HG03280 (cell line): ENCODE data around the gene OR1F1.

ENCODE experiments used
- ATAC-seq: cut with Tn5 transposase; IDR thresholded peaks from one replicate; pipeline ENCODE4 v1.9.1; 2021; ENCODE audit warnings: mild to moderate bottlenecking, moderate library complexity; ENCODE audit not compliant: unreplicated experiment

Gene OR1F1

DNA sequence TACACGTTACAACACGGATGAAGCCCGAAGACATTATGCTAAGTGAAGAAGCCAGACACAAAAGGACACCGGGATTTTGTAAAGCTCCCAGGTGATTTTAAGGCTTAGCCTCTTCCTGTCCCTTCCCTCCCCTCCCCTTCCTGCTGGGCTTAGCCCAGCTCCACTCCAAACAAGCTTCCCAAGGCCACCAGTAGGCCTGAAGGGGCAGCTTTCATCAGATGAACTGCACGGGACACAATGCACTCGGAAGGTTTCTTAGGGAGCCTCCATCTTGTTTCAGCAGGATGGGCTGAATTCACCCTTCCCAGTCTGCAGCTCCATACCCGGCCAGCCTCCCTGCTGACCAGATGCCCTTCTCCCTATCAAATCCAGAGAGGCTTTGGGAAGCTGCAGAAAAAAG lies 58.0 kb downstream of the OR1F1 start:
- ATAC-seq, result no peak

DNA sequence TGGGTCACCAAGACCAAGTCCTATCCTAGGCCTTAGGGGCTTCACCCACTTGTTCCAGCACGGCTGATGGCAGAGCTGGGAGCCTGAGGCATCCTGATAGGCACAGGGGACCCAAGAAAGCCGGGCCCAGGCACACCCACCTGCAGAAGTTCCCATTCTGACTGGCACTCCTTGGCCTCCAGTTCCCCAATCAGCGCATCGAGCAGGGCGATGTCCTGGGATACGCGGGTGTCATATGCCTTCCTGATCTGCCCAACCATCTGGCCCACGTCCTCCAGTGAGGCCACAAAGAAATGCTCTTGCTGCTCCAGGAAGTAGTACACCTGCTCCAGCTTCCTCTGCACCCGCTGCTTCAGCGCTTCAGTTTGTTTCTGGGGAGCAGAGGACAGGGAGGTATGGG lies 58.9 kb downstream of the OR1F1 start:
- ATAC-seq, result no peak

DNA sequence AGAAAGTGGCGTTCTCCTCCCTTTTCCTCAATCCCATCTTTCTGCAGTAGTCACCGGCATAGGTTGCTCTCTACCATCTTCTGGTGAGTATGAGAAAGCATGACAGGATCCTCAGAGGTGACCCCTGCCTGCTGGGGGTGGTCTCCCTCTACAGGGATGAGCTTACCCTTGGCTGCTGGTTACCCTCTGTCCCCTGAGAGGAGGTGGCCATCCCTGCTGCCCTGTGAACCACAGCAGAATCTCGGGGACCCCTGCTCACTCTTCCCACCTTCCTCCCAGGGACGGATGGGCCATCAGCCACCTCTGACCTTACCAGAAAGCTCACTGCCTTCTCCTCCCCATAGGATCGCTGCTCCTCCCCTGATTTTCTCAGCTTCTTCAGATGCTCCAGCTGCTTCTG lies 60.6 kb downstream of the OR1F1 start:
- no peak for ATAC-seq

DNA sequence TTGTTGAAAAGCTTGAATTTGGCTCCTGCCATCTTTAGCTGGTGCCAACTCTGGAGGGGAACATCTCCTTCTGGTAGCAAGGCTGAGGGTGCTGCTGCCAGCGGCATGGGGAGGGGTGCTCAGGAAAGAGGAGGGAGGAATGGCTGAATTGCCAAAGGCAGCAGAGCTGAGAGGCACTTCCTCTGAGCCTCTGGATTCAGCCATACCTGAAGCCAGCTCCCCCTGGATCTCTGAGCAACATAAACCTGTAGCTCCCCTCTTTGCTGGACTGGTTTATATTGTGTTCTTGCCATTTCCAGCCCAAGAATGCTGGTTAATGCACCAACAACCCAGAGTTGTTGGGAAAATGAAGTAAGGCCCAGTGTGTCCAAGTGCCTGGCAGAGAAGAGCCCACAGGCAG lies 61.0 kb downstream of the OR1F1 start:
- ATAC-seq, result no peak

DNA sequence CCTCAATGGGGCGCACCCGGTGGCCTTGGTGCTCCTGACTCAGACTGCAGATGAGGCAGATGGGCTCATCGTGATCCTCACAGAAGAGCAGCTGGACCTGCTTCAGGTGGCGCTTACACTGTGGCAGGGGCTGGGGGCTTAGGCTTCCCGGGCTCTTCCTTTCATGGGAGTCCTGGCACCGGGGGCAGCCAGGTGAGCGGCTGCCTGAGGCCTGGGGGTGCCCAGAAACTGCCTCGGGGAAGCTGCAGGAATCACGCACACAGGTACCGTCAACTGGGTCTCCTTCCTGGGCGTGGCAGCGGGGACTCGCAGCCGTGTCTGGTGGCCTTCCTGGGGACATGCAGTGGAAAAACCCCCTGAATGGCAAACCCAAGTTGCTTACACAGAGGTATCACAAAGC lies 61.4 kb downstream of the OR1F1 start:
- ATAC-seq, result no peak

DNA sequence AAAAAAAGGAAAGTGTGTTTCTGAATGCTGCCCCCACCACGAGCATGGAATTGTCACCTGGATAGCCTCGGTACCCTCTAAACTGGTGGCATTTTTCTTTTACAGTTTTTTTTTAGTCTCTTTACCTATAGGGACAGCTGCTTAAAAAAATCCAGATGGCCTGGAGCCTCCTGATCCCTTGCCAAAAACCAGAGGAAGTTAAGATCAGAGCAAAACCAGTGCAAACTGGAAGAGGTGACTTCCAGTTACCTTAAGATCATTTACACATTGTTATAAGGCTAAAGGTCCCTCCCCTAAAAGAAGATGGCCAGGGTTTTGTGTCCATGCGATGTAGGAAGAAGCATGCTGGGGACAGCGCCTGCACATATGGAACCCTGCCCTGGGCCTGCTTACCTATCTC lies 65.0 kb downstream of the OR1F1 start:
- ATAC-seq, result no peak

DNA sequence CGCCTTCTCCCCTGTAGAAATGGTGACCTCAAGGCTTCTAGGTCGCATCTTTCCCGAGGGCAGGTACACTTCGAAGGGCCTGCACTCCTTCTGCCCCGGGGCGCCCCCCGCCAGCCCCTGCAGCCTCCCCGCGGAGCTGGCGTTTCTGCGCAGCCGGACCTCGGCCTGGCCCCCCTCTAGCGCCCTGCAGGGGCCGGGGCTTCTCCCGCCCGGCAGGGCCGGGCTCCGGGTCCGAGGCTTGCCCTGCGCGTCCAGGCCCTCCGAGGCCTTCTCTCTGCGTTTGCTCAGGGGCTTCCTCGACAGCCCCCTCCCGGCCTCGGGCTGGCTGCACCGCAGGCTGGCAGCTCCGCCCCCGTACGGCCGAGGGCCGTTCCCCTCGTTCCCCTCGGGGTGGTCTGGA lies 66.3 kb downstream of the OR1F1 start:
- no peak for ATAC-seq
